GM21447 (cell line): ENCODE results near the gene NOLC1.

Source experiments
- ATAC-seq: cut with Tn5 transposase; IDR thresholded peaks from one replicate; pipeline ENCODE4 v1.9.1; 2021; ENCODE audit not compliant: unreplicated experiment

Gene NOLC1

GRCh38 chr10:102151774-102152544 is at the start of gene NOLC1:
NOLC1 (plus strand) TSS chr10:102152389; CDS start chr10:102152411, 22 bp downstream.
- peak; percentile 90 for ATAC-seq

DNA sequence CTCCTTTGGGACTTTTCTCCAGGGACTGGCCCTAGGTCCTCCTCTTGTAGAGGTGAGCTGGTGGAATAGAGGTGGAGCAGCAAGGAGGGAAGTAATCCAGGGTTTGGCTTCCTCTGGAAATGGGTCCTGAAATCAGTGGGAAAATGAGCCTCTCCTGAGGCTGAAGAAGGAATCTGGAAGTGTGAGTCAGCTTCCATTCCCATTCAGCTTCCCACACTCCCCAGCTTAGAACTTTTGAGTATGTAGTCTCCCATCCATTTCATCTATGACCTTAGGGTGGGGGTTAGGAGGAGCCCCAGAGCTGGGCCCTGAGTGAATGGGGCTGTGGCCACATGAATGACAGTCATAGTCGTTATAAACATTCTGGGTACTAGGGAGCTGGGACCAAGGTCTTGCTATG is 49.8 kb upstream of the NOLC1 start:
- no peak for ATAC-seq

DNA sequence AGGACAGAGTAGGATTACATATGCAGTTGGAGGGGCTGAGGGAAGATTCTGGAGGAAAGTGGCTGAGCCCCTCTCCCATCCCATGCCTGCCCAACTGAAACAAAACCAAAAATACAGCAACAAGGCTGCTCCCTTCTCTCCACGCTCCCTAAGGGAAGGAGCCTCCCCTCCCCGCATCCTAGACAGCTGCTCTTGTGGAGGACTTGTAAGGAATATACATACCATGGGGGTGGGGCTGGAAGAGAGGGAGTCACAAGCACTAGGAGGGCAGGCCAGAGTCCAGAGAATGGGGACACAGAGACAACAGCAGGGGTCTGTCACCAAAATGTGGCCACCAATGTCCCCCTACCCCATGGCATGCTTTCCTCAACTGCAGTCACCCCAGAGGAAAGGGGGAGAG is 45.2 kb upstream of the NOLC1 start:
- no peak for ATAC-seq

GRCh38 chr10:102109166-102110116 is 42.7 kb upstream of the NOLC1 start:
- ATAC-seq = no peak

GRCh38 chr10:102111276-102111675 is 40.9 kb upstream of the NOLC1 start:
- no peak for ATAC-seq

DNA sequence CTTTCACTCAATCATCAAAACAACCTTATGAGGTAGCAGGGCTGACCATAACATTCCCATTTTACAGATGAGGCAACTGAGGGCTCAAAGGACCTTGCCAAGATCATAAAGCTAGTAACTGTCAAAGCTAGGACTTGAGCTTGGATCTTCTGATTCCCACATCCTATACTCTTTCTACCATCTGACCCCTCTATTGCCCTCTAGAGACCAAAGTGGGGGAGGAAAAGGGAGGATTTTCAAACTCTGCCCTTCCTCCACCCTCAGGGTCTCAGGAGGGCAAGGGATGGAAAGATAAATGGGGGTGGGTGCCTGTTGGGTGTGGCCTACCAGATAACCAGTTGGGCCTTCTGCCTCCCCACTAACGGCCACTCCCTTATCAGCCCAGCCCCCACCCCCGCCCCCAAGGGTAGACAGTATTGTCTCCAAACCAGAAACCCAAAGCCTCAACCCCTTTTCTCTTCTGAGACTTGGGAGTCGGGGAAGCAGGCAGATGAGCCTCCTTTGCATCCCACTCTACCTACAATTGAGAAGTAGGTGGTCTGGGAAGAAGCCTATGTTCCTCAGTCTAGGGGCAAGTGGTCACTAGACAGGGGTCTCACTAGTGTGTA is 39.9 kb upstream of the NOLC1 start:
- ATAC-seq = no peak

- no peak for ATAC-seq
Observed at GRCh38 chr10:102113261-102113955, 38.8 kb upstream of the NOLC1 start.

GRCh38 chr10:102113956-102114857 is 38.0 kb upstream of the NOLC1 start:
- ATAC-seq = peak; percentile 11

- peak; percentile 61 for ATAC-seq
Observed at GRCh38 chr10:102114861-102115618, 37.1 kb upstream of the NOLC1 start.

GRCh38 chr10:102115775-102116174 is 36.4 kb upstream of the NOLC1 start:
- ATAC-seq = no peak

- no peak for ATAC-seq
Observed at GRCh38 chr10:102116656-102117055, 35.5 kb upstream of the NOLC1 start.

DNA sequence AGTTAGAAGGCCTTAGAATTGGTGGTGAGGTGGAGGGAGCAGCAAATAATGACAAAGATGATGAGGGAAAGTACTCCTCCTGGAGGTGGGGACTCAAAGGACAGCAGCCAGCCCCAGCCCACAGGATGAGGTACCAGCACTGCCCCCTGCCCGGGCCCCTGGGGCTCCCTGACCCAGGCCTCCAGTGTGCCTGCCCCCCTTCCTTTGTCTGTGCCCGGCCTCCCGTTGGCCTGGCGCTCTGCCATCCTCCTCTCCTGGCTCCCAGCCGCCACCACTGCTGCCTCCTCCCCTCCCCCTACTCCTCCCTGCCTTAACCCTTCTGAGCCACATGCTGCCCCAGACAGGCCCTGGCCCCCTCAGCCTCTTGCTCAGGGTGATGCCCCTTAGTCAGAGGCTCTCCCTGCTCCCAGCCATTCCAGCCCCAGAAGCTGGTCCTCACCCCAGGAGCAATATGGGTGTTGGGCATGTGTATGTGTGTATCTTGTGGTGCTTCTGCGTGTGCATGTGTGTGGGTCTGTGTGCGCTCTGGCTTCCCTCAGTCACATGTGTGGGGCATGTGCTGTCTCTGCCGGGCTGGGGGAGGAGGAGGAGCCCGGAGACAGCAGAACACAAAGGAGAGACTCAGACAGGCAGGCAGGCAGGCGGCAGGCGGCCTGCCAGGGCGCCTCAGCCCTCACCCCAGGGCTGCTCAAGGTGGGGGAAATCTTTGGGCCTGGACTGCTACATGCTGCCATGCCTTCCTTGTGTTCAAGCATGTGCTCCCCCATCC is 34.6 kb upstream of the NOLC1 start:
- no peak for ATAC-seq

DNA sequence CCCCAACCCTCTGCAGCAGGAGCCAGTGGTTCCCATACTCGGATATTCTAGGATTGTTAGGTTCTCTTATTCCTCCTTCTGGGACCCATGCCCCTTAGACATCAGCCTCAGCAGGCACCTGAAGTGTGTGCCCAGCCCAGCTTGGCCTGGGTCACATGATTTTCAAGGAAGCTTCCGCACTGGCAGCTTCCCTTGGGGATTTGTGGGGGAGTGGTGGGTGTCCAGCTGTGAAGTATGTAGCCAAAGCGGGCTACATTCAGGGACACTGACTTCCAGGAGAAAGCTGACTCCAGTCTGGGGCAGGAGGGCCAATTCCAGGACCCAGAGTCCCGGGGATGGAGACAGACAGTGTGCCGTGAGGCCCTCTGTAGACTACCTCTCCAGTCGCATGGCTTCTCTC is 33.3 kb upstream of the NOLC1 start:
- ATAC-seq = no peak

DNA sequence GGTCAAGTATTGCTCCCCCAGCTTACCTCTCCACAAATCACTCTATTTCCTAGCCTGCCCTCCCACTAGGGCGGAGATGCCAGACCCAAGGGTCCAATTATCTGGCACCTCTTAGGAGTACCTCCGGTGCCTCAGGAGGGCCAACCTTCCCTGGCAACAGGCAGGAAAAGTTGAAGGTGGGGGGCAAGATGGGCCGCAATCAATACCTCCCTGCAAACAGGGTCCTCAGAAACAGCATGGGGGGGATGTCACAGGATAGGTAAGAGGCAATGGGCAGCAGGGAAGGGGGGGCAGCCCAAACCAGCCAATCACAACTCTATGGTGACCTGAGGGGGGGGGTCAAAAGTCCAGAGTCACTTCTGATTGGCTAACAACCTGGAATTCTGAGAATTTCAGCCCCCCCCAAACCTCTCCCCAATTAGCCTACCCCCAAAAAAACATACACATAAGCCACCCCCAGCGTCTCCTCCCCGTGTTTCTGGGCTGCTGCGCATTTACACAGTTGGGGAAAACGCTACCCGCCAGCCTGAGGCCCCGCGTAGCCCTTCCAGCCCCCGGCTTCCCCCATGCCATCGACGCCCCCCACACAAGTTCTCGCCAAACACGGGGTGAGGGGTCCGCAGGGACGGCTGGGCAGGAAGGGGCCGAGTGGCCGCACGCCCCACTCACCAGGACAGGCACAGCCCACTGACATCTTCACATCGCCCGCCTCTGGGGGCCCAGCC is 32.6 kb upstream of the NOLC1 start:
- no peak for ATAC-seq

DNA sequence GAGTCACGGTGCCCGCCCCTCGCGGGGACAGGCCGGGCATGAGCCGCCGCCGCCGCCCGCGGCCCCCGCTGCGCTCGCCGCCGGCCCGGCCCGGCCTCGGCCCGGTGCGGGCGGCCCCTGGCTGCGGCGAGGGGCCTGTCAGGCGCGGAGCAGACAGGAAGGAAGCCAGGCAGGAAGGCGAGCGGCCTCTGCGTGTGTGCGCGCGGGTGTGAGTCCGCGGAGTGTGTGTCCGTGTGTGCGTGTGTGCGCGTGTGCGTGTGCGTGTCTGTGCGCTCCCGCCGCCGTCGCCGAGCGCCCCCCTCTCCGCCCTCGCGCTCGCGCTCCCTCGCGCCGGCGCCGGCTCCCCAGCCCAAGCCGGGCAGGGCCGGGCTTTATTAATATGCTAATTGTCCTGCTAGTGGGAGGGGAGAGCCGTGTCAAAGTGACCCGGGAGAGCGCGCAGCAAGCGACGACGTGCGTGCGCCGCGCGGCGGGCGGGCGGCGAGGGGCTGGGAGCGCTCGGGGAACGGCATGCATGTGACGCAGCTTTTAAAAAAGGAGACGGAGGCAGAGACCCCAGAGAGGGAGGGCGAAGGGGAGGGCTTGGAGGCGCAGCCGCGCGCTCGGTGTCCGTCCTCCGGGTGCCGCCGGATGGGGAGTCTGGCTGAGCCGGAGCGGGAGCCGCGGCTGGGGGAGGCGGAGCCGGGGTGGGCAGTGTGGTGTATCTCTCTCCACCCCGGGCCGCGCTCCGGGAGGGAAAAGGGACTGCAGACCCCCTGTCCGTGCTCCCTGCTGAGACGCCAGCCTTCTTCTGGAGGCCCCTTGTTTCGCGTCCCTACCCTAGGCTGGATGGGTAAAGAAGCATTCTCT is 31.8 kb upstream of the NOLC1 start, which contains the start of gene LDB1:
Gene LDB1 (minus strand): TSS at position 227 of the 849 bp plus-strand sequence. CDS start 258 bp downstream, outside the sequence.
- ATAC-seq = peak; percentile 50

GRCh38 chr10:102120991-102121738 is 31.0 kb upstream of the NOLC1 start:
- ATAC-seq = no peak
